Gastrocnemius medialis (tissue), 4 donors: ENCODE data around the gene USP32. TPM values are rescaled to one million over a fixed set of nuclear protein-coding genes. Genes with fewer than 3 reads are reported as not detected.
"Not testable (repeated sequence)": the region's sequence is repeated elsewhere in the genome, so short reads cannot be mapped to it uniquely, and the experiment has no call there.

ENCODE experiments used
- ATAC-seq, 2 donors: fragments of 150-250 bp; one replicate each; pipeline ENCODE4 v1.9.1; 2016
- DNase-seq, 2 donors: peaks; one replicate each; pipeline ENCODE4 v3.0.0-alpha.2; 2019
- H3K27ac ChIP-seq, 4 donors: fragments of 200-600 bp; sonication (generic); 1 replicate in 1 of 4; 2 replicates in 3 of 4; pipeline ENCODE4 v1.5.1; 2016 to 2018; ENCODE audit warnings: mild to moderate bottlenecking in 2 of 4, moderate library complexity in 1 of 4
- H3K27me3 ChIP-seq, 3 donors: fragments of 200-600 bp; sonication (generic) in 2 of 3; 1 replicate in 1 of 3; 2 replicates in 2 of 3; pipeline versions ENCODE4 v1.5.1 to v1.6.0; 2016 to 2019; ENCODE audit warnings: mild to moderate bottlenecking in 1 of 3, moderate library complexity in 1 of 3
- H3K36me3 ChIP-seq, 2 donors: fragments of 200-600 bp; sonication (generic) in 1 of 2; one replicate each; pipeline ENCODE4 v1.5.1; 2017 to 2018
- H3K4me1 ChIP-seq, 2 donors: fragments of 200-600 bp; sonication (generic) in 1 of 2; one replicate each; pipeline ENCODE4 v1.5.1; 2016 to 2017; ENCODE audit warnings: mild to moderate bottlenecking in 2 of 2
- H3K4me3 ChIP-seq, 4 donors: fragments of 200-600 bp; sonication (generic) in 3 of 4; 1 replicate in 1 of 4; 2 replicates in 3 of 4; pipeline ENCODE4 v1.5.1; 2016 to 2019; ENCODE audit warnings: mild to moderate bottlenecking in 2 of 4
- H3K9me3 ChIP-seq, 3 donors: fragments of 200-600 bp; sonication (generic) in 2 of 3; 1 replicate in 1 of 3; 2 replicates in 2 of 3; pipeline ENCODE4 v1.5.1; 2016 to 2019
- CTCF ChIP-seq, 5 experiments: fragments of 450-650 bp in 3 of 5; fragments of 200-600 bp in 2 of 5; sonication (generic) in 2 of 5; IDR thresholded peaks in 4 of 5; conservative IDR thresholded peaks in 1 of 5; 1 replicate in 4 of 5; 2 replicates in 1 of 5; pipeline ENCODE4 v1.5.1; 2016 to 2019; ENCODE audit warnings: antibody characterized with exemption in 5 of 5, mild to moderate bottlenecking in 3 of 5, moderate library complexity in 3 of 5
- POLR2A ChIP-seq, 2 donors: fragments of 450-650 bp; IDR thresholded peaks; one replicate each; pipeline ENCODE4 v1.6.1; 2017; ENCODE audit warnings: antibody characterized with exemption in 2 of 2, mild to moderate bottlenecking in 2 of 2, moderate library complexity in 2 of 2
- in situ Hi-C, 4 donors: fragments of 200-750 bp; cut with MboI; loops; one replicate each; pipeline versions ENCODE4 v1.15.0 to v1.8.0; 2017; ENCODE audit warnings: low sequenced_read_pairs in 4 of 4
- intact Hi-C: fragments of 100-400 bp; cut with DNase I; formaldehyde crosslinking; loops from one replicate; pipeline ENCODE4 v1.15.1; 2023; ENCODE audit warnings: low total_unique reads
- total RNA-seq, 4 donors: library from RNA; depleted of rRNA; stranded (reverse); fragments of >200 nt; gene quantifications; one replicate each; pipeline versions ENCODE4 v1.1.0 to v1.2.3, GENCODE V29; 2016

USP32 gene
- total RNA-seq, 4 donors from 2014 or later: 44.4 to 83.2 (median 52.5) TPM

DNA sequence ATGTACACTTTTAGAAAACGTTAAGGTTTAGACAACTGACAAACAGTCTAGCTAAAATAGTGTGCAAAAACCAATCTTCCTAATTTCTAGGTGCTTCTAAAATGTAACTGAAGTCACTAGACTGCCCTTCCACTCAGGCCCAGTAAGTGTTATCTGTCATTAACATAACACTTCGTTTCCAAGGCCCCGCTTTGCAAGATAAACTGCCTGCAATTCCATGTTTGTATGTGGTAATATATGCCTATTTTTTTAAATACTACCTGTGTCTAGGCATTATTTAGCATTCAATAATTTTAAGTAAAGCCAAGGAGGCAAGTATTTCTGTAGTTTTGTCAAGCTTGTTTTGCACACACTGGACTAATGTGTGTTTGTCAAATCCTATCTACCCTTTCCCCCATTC lies 3.2 kb downstream of the USP32 start:
- H3K36me3 ChIP-seq: no peaks in the 10 kb centered on the region
- no peaks in the 10 kb centered on the region for H3K9me3 ChIP-seq
- intact Hi-C loops: no loop called here
- ATAC-seq: no peak
- H3K27ac ChIP-seq: peak overlapping the region; percentile 18 to 99 (median 97)
- no peak overlapping the region for H3K4me3 ChIP-seq
- in situ Hi-C loops: no loop called here
- no peak for TF ChIP-seq POLR2A (IDR thresholded peaks at IDR 0.05)
- no peak for TF ChIP-seq CTCF (IDR thresholded peaks at IDR 0.05 in 4 of 5, conservative IDR thresholded peaks at IDR 0.05 in 1 of 5)
- peaks cover 71 to 75% of the 10 kb centered on the region in 2 donors for H3K4me1 ChIP-seq
- DNase-seq: no peak
- no peaks in the 10 kb centered on the region for H3K27me3 ChIP-seq

DNA sequence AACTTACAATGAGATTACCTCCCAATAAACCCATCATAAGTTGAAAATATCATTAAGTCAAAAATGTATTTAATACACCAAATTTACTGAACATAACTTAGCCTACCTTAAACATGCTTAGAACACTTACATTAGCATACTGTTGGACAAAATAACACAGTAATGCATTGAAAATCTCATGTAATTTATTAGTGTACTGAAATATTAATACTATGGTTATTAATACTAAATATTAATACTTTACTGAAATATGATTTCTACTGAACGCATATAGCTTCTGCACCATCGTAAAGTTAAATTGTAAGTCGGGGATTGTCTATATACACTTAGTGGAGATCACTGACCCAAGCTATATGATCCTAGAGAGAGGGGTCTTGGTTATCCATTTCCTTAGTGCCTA lies 4.3 kb downstream of the USP32 start:
- in situ Hi-C loops (no loop called here), intact Hi-C loops (no loop called here)
- H3K4me1 ChIP-seq: peaks cover 73 to 79% of the 10 kb centered on the region in 2 donors
- H3K27ac ChIP-seq: no peak overlapping the region
- no peak for ATAC-seq
- TF ChIP-seq CTCF (IDR thresholded peaks at IDR 0.05 in 4 of 5, conservative IDR thresholded peaks at IDR 0.05 in 1 of 5) (no peak), POLR2A (IDR thresholded peaks at IDR 0.05) (no peak)
- no peaks in the 10 kb centered on the region for H3K36me3 ChIP-seq
- no peak overlapping the region for H3K4me3 ChIP-seq
- no peaks in the 10 kb centered on the region for H3K9me3 ChIP-seq
- no peaks in the 10 kb centered on the region for H3K27me3 ChIP-seq
- no peak for DNase-seq

- intact Hi-C loops: no loop called here
- DNase-seq: no peak
- H3K27me3 ChIP-seq: no peaks in the 10 kb centered on the region
- ATAC-seq: no peak
- H3K36me3 ChIP-seq: no peaks in the 10 kb centered on the region
- no peak overlapping the region for H3K4me3 ChIP-seq
- H3K4me1 ChIP-seq: peaks cover 84% of the 10 kb centered on the region in 2 donors
- H3K27ac ChIP-seq: peak overlapping the region; percentile 26 to 57 (median 34)
- TF ChIP-seq CTCF (IDR thresholded peaks at IDR 0.05 in 4 of 5, conservative IDR thresholded peaks at IDR 0.05 in 1 of 5): no peak
- TF ChIP-seq POLR2A (IDR thresholded peaks at IDR 0.05): no peak
- no peaks in the 10 kb centered on the region for H3K9me3 ChIP-seq
- in situ Hi-C loops: no loop called here
Measured at GRCh38 chr17:60386147-60387058, 5.5 kb downstream of the USP32 start.

DNA sequence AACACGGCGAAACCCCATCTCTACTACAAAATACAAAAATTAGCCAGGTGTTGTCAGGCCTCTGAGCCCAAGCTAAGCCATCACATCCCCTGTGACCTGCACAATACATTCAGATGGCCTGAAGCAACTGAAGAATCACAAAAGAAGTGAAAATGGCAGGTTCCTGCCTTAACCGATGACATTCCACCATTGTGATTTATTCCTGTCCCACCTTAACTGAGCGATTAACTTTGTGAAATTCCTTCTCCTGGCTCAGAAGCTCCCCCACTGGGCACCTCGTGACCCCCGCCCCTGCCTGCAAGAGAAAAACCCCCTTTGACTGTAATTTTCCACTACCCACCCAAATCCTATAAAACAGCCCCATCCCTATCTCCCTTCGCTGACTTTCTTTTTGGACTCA lies 7.0 kb downstream of the USP32 start:
- ATAC-seq, intact Hi-C loops, H3K4me3 ChIP-seq, H3K9me3 ChIP-seq, DNase-seq, in situ Hi-C loops, H3K27me3 ChIP-seq, H3K36me3 ChIP-seq: not testable (repeated sequence)
- H3K4me1 ChIP-seq: peaks cover 76 to 78% of the 10 kb centered on the region in 2 donors
- H3K27ac ChIP-seq: peak overlapping the region in 2 of 4 donors; percentile 39 to 57

- no peak for ATAC-seq
- in situ Hi-C loops (no loop called here), intact Hi-C loops (no loop called here)
- Histone ChIP-seq H3K27me3 (no peaks in the 10 kb centered on the region), H3K36me3 (no peaks in the 10 kb centered on the region), H3K4me3 (no peak overlapping the region), H3K9me3 (no peaks in the 10 kb centered on the region), H3K4me1 (peaks cover 74 to 76% of the 10 kb centered on the region in 2 donors), H3K27ac (no peak overlapping the region)
- TF ChIP-seq CTCF (IDR thresholded peaks at IDR 0.05 in 4 of 5, conservative IDR thresholded peaks at IDR 0.05 in 1 of 5) (no peak), POLR2A (IDR thresholded peaks at IDR 0.05) (no peak)
- DNase-seq: no peak
Measured at GRCh38 chr17:60383379-60383778, 8.6 kb downstream of the USP32 start.
